Amniotic epithelial cell (primary cell): Measurements from ENCODE around the gene PITPNC1.
A peak's percentile ranks its signal among the peaks of the same experiment; 100 is the strongest.
"Not testable (repeated sequence)": the region's sequence is repeated elsewhere in the genome, so short reads cannot be mapped to it uniquely, and the experiment has no call there.

Experiments used
- DNase-seq: peaks from one replicate; pipeline ENCODE4 v3.0.0-alpha.2; 2010; ENCODE audit warnings: low read depth

PITPNC1 gene

DNA sequence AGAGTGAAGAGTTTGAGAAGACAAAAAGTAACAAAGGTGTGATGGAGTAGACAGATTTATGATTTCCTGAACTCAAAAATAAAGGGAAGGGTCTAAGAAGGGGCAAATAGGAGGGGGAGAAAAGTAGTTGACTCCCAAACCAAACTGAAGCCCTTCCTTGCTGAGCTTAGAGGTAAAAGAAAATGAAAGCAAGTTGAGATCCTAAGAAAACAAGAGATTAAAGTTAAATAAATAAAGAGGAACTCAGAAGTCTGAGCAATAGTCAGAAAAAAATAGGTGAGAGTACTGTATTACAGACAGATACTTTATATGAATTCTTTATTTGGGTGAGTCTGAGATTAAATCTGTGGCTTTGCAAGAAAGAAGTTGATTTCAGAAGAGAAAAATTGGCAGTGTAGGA, 7.4 kb upstream of the PITPNC1 start:
- no peak for DNase-seq

- DNase-seq, result no peak
These were observed 4.3 kb upstream of the PITPNC1 start for GRCh38 chr17:67372751-67373150.

GRCh38 chr17:67374329-67375053, 2.6 kb upstream of the PITPNC1 start:
- DNase-seq, result peak; percentile 72

DNA sequence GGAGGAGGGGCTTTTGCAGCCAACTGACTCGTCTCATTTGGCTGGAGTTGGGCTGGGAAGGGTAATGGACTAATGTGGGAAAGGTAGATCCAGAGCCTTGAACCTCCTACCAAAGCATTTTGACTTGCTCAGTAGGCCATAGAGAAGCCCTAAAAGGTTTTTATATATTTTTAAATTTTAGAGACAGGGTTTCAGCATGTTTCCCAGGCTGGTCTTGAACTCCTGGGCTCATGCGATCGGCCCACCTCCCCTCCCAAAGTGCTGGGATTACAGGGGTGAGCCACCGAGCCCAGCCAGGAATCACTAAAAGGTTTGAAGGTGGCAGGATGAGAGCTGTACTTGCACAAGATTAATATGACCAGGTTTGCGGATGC, 2.0 kb upstream of the PITPNC1 start:
- DNase-seq, result no peak

DNA sequence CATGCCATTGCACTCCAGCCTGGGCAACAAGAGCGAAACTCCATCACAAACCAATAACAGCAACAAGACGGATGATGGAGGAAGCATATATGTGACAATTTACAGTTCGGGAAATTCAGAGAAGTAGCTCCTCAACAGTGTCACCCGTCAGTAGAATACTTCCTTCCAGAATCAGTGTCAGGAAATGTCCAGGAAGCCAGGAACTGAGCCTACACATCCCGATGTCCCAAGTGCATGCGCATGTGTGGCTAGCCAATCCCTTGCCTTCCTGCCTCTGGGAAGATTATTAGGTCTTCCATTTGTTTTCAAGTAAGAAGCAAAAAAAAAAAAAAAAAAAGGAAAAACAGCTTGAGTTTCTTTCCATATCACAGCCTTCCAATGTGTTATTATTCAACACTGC, 1.4 kb upstream of the PITPNC1 start:
- no peak for DNase-seq

- peak; percentile 49 for DNase-seq
These were observed 705 bp upstream of the PITPNC1 start for GRCh38 chr17:67376415-67376736.

DNA sequence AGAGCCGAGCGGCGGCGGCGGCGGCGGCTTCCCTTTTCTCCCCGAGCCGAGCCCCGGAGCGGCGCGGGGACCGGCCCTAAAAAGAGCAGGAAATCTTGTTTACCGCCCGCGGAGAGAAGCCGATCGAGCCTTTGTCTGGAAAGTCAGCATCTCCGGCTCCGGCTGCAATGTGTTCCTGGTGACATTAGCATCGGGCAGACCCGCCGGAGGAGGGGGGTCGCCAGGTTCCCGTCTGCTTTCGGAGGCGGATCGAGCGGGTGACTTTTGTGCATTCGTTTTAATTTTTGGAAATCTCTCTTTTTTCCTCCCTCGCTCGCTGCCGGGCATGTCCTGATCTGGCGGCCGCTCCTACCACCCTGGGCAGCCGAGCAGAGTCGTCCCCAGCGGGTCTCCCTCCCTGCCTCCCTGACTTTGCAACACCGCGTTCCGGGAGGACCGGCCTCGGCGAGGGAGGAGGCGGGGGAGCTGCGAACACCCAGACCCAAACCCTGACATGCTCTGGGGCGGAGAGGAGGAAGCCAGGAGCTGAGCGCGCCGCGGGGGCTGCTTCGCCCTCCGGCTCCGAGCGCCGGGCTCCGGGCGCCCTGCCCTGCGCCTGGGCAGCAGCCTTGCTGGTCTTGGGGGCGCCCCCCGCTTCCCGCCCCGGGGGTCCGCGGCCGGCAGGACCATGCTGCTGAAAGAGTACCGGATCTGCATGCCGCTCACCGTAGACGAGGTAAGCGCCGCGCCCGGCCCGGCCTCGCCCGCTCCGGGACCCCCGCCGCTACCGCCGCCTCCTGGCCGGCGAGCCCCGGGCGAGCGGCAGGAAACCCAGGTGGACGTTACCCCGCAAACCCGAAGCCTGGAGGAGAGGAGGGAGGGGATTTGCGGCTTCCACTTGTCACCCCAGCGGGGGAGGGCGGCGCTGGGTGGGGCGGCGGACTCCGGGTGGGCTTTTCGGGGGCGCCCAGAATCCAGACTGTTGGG, 690 bp downstream of the PITPNC1 start:
- DNase-seq, result peak; percentile 28

- peak; percentile 56 for DNase-seq
These were observed 1.6 kb downstream of the PITPNC1 start for GRCh38 chr17:67378454-67379250.

- no peak for DNase-seq
These were observed 2.2 kb downstream of the PITPNC1 start for GRCh38 chr17:67379251-67379630.

DNA sequence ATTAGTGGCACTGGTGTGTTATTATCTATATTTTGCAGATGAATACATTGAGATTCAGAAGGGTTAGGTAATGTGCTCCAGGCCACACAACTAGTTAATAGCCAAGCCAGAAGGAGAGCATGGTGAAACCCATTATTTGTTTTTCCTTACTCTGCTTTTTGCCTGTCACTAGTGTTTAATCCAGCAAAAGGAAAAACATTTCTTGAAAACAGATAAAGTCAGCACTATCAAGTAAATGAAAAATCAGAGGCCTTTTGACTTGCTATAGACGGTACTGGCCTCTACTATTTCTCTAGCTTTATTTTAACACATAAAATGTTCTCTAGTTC, 4.8 kb downstream of the PITPNC1 start:
- no peak for DNase-seq

DNA sequence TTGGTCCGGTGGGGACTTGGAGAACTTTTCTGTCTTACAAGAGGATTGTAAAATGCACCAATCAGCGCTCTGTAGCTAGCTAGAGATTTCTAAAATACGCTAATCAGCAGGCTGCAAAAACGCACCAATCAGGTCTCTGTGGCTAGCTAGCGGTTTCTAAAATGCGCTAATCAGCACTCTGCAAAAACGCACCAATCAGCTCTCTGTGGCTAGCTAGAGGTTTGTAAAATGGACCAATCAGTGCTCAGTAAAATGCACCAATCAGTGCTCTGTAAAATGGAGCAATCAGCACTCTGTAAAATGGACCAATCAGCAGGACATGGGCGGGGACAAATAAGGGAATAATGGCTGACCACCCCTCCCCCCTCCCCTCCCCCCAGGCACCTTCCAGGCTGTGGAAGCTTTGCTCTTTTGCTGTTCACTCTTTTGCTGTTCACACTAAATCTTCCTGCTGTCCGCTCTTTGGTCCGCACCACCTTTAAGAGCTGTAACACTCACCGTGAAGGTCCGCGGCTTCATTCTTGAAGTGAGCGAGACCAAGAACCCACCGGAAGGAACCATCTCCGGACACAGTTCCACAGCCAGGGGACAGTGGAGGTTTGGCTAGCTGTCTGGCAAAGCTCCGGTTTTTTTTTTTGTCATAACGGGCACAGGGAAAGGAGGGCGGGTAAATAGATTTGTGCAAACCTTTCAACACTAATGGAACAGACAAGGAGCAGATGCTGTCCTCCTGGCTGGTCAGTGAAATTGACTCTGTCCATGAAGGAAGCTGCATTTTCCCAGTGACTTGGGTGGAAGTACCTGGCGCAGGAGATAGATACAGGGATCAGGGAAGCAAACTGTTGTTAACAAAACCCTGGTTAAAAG, 8.3 kb downstream of the PITPNC1 start:
- DNase-seq, result no peak

GRCh38 chr17:67386965-67387551, 10.0 kb downstream of the PITPNC1 start:
- DNase-seq, result peak; percentile 21

GRCh38 chr17:67388536-67388935, 11.5 kb downstream of the PITPNC1 start:
- not testable (repeated sequence) for DNase-seq

DNA sequence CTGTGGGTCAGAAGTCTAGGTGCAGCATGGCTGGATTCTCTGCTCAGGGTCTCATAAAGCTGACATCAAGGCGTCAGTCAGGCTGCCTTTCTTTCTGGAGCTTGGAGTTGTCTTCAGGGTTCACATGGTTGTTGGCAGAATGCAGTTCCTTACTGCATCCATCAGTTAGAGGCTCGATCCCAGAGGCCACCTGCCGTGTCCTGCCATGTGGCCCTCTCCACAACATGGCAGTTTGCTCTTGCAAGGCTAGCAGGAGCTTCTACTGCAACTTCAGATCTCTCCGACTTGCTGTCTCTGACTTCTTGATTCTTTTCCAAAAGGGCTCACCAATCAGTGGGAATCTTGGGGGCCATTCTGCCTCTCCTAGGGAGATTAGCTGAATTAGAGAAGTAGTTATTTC, 11.9 kb downstream of the PITPNC1 start:
- DNase-seq, result no peak

GRCh38 chr17:67390006-67390645, 13.0 kb downstream of the PITPNC1 start:
- DNase-seq, result no peak

DNA sequence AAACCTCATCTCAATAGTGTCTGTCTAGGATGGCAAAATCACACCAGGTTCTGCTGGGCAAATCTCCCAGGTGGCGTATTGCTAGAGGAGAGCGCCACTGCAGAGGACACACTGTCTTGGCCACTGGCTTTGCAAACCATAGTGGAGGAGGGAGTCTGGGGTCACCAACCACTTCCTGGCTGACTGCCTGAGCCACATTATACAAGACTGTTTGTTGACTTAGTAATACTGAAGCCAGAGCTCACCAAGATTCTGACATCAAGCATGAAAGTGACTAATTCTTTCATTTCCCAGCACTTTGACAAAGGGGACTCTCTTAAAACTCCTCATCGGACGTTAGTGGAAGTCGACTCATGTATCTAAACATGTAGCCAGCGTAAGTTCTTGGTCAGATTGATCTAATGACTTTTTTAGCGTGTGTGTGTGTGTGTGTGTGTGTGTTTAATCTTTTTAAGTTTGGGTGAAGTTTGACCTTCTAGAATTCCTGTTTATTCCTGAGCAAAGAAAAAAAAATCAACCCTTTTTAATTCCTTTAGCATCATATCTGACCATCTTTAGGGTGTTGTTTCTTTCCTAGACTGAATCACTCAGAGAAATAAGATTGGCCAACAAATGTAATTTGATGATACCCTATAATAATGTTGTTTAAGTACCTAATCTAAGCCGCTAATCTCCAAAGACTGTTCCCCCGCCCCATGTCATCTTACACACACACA, 13.7 kb downstream of the PITPNC1 start:
- DNase-seq, result peak; percentile 71

DNA sequence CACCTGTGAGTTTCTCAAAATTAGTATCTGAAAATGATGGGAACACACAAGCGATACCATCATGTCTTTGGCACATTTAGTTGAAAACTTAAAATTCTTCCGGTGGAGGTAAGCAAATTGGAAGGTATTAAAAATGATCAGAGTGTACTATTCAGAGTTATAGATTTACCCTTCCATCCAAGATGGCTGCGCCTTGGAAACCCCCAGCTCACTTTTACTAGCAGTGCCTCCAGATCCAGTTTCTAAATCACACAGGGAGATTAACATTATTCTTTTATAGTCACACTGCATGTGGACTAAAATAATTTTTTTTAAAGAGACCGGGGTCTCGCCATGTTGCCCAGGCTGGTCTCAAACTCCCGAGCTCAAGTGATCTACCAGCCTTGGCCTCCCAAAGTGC, 15.0 kb downstream of the PITPNC1 start:
- no peak for DNase-seq

DNA sequence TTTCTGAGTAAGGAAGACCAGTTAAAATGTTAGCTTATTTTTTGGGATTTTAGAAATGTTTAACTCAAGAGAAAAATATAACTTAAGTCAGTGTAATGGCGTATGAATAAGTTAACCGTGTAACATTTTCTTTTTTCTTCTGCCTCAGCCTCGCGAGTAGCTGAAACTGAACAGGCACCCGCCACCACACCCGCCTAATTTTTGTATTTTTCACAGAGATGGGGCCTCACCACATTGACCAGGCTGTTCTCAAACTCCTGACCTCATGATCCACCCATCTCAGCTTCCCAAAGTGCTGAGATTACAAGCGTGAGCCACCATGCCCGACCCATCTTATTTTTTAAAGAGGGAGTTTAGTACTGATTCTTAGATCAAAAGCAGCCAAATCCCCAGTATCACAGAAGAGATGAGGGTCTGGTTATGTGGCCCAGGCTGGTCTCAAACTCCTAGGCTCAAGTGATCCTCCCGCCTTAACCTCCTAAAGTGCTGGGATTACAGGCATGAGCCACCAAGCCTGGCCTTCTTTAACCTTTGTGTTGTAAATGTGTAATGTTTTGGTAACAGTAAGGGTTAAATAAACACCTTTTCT, 16.8 kb downstream of the PITPNC1 start:
- DNase-seq, result no peak

- DNase-seq, result no peak
These were observed 22.6 kb downstream of the PITPNC1 start for GRCh38 chr17:67399676-67400075.

DNA sequence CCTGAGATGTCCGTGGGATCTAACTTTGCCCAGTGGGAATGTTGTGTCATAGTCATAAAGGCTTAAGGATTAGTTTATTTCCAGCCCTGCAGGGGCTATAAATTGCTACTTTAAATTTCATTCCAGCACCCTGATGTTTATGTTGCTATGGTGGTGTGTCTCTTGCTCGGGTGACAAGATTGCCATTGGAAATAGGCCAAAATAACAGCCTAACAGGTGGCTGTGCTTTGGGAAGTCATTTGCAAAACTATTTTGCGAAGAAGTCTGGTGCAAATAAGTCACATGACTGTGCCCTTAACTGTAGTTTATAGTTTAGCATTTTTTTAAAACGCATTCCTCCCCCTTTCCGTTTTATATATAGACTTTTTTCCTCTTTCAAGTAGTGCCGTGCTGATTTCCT, 23.1 kb downstream of the PITPNC1 start:
- no peak for DNase-seq
